Fibroblast of skin of right biceps (primary cell): ENCODE data around the gene REPS2.

Experiments
- DNase-seq: peaks from one replicate; pipeline ENCODE4 v3.0.0-alpha.2; 2013

REPS2 gene

DNA sequence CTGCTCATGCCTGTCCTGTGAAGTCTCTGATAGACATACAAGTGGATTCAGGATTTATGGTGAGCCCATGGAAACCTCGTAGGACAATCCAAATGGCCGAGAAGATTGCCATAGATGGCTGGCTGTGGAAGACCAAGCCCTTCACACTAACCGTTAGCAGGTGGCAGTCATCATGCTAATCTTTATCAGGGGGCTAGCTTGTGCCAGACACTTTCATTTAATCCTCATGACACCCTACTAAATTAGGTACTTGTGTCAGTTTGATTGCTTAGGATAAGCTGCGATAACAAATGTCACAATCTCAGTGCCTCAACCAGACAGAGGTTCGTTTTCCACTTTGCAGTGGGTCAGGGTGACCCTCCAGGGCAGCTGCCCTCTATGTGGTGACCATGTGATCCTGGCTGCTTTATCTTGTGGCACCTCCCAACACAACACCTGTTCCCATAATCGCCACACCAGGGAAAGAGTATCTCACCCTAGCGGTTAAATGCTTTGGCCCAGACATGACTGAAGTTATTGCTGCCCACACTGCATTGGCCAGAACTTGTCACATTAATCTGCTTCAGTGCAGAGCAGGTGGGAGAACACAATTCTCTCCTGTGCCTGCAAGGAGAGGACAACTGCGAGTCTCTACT, 60.8 kb downstream of the REPS2 start:
- DNase-seq, result peak; percentile 17

GRCh38 chrX:17009856-17010625, 63.6 kb downstream of the REPS2 start:
- no peak for DNase-seq

- no peak for DNase-seq
Observed at GRCh38 chrX:17012465-17012864, 66.0 kb downstream of the REPS2 start.

DNA sequence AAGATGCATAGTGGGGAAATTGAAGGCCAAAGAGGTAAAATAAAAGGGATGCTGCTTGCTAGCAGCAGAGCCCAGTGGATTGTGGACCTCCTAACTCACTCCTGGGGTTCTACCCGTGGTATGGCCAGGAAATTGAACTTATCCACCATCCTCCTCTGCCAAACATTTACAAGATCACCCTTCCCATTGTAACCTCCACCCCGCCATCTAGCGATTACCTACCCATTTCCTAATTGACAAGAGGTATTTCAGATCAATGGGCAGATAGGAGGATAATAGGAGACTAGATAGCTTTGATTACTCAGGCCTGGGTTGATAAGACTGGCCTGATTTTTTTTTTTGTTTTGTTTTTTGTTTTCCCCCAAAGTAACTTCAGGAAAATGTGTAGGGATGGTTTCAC, 67.8 kb downstream of the REPS2 start:
- DNase-seq, result no peak

DNA sequence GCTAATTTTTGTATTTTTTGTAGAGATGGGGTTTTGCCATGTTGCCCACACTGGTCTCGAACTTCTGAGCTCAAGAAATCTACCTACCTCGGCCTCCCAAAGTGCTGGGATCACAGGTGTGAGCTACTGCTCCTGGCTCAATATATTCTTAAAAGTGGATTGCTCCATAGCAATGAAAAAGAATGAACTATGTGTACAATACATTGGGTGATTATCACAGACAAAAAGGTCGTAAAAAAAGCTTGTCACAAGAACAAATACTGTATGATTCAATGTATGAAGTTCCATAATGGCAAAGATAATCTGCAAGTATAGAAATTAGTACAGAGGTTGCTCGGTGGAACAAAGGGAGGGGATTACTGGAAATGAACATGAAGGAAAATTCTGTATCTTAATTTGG, 70.7 kb downstream of the REPS2 start:
- no peak for DNase-seq

DNA sequence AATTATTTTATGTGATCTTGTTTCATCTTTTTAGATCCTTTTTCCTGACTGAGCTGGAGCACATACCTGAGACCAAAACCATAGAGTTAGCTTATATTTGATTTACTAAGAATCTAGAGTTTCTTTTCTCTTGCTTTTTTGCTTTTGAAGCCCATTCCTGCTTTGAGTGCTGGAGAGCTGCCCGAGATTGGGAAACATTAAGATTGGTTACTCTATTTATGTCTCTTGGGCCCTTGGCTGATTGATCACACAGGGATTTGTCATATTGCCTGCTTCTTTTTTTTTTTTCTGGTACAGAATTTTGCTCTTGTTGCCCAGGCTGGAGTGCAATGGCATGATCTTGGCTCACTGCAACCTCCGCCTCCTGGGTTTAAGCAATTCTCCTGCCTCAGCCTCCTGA, 73.9 kb downstream of the REPS2 start:
- DNase-seq, result no peak

DNA sequence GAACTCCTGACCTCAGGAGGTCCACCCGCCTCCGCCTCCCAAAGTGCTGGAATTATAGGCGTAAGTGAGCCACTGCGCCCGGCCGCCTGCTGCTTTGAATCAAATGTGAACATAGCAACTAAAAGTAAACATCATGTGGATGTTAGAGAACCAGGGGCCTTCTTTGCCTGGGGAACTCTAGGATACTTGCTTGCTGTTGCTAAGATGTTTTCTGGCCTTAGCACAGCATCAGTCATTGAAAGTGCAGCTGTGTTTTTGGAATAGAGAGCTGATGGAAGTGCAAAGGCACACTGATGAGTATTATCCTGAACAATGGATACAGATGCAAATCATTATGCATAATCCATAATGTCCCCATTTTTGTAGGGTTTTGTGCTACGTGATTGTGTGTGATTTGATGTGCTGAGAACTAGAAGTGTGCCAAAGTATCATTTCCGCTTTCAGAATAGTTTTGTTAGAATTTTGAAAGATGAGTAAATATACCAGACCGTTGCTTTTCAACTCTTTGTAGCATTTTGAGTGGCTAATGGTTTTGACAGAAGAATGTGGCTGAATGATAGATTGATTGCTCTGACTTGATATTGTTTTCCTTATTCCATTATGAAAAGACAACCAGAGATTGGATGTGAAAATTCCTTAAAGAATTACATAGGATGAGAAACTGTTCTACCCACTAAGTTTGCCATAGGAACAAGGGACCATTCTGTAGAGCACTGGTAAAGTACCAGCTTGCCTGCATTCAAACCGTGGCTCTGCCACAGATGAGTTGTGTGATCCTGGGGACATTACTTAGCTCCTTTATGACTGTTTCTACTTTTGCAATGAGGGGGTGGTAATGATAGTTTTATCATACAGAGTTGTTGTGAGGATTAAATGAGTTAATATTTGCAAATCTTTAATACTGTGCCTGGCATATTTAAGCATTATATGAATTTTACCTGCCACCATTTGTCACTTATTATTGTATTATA, 74.7 kb downstream of the REPS2 start:
- DNase-seq, result peak; percentile 6

GRCh38 chrX:17021851-17022604, 75.6 kb downstream of the REPS2 start:
- peak; percentile 79 for DNase-seq

GRCh38 chrX:17023661-17024060, 77.2 kb downstream of the REPS2 start:
- no peak for DNase-seq

DNA sequence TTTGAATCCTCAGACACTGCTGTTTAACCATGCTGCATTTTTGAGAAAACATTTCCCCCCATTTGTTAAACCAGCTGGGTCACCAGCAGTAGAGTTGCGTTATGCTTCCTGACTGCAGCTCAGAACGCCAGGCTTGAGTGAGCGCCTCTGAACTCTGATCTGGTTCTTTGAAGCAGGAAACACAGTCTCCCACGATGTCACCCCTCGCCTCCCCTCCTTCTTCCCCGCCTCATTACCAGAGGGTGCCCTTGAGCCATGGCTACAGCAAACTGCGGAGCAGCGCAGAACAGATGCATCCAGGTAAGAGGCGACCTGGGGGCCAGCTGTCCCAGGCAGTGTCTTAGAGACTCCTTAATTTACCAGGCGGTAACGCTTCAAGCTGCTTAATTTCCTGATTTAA, 78.4 kb downstream of the REPS2 start:
- no peak for DNase-seq

DNA sequence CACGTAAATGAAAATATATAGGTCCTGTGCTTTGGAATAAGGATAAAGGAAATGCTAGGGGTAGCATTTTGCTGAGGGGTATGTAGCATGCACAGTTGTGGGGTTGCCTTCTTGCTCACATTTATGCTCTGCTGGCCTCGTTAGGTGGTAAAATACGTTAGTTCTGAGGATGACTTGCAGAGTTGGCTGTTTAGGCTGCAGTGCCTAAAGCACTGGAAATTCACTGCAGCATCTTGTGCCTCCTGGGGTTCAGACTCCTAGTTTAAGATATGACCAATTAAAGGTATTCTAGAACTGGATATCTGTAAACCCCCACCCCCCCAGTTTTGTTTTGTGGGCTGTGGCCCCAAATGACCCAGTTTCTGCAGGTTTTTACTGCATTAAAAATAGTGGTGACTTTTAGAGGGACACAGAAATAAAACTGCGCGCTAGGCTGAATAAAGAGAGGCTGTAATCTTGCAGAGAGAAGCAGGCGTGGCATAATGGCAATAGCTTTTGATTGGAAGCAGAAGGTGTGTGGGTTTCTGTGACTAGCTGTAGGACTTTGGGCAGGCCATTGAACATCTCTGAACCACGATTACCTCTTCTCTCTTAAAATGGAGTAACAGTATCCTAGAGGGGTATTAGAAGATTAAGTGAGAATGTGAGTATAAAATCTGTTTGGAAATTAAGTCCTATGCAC, 79.3 kb downstream of the REPS2 start:
- DNase-seq, result no peak

GRCh38 chrX:17027931-17028330, 81.5 kb downstream of the REPS2 start:
- DNase-seq, result no peak

DNA sequence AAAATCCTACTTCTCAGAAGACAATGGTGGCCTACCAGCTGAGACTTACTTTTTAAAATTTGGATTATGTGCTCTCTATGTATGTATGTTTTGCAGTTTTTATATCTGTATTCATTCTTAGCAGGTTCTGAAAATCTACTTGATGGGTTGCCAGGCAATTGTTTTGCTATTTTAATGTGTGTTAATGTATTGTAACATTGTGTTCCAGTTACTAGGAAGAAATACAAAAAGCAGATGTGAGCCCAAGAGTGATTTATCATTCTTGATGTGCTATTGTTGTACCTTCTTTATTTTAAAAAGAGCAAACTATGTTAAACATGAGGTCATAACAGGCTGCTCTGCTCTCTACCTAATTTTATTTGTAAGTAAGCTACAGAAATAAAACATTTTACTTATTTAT, 81.9 kb downstream of the REPS2 start:
- DNase-seq, result no peak

- DNase-seq, result no peak
Observed at GRCh38 chrX:17030092-17030491, 83.6 kb downstream of the REPS2 start.

DNA sequence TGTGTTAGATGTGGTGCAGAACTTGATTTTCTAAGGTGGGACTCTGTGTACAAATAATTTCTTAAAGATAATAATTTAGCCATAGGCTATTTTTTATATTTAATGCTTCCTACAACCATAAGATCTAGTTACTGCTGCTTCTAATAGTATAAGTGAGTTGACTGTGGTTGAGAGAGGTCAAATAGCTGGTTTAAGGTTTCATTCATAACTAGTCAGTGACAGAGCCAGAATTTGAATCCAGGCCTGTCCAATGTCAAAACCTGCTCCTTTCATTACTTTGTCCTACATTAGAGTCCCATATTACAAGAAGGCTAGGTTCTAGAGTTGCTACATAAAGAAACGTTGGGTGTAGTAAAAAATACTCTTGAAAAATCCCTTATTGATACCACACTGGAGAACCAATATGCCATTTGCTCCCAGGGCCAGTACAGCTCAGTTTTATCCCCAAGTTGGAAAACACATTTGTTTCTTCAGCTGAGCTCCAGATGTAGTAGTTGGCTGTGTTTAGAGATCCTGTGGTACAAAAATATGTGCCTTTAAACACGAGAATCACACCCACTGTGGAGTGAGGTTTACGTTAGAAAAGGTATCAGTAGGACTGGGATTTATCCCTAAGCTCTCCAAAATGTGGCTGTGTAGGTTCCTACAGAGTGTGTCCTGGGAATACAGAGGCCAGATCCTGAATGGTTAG, 84.3 kb downstream of the REPS2 start:
- peak; percentile 7 for DNase-seq

DNA sequence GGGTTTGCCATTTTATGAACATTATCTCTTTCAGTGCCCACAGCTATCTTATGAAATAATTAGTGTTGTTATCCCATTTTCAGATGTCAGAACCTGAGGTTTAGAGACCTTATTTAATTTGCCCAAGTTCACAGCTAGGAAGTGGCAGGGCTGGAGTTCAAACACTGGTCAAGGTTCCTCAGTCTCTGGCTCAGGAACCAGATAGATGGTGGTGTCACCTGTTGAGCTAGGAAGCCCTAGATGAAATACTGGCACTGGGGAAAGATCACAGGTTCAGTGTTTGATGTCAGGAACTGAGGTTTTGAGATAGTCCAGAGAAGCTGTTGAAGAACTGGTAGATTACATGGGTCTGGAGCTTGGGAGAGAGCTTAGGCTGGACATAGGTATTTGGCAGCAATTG, 85.4 kb downstream of the REPS2 start:
- DNase-seq, result no peak

GRCh38 chrX:17032351-17032750, 85.9 kb downstream of the REPS2 start:
- peak; percentile 57 for DNase-seq

- no peak for DNase-seq
Observed at GRCh38 chrX:17033225-17033624, 86.8 kb downstream of the REPS2 start.

DNA sequence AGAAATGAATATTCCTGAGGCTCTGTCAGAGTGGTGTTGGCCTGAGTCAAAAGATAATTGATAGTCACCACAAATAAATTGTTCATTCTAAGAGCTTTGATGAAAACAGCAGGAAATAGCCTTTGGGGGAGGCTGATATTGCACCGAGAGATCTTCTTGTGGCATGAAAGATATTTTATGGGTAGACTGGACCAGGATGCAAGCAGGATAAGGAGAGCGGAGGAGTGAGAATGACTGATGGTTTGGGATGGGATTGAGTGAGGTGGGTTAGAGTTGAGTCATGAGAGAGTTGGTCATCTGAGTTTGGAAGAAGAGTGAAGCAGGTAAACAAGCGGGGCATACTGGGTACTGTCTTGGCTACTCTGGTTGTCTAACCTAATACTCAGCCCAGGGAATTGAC, 88.7 kb downstream of the REPS2 start:
- DNase-seq, result no peak

DNA sequence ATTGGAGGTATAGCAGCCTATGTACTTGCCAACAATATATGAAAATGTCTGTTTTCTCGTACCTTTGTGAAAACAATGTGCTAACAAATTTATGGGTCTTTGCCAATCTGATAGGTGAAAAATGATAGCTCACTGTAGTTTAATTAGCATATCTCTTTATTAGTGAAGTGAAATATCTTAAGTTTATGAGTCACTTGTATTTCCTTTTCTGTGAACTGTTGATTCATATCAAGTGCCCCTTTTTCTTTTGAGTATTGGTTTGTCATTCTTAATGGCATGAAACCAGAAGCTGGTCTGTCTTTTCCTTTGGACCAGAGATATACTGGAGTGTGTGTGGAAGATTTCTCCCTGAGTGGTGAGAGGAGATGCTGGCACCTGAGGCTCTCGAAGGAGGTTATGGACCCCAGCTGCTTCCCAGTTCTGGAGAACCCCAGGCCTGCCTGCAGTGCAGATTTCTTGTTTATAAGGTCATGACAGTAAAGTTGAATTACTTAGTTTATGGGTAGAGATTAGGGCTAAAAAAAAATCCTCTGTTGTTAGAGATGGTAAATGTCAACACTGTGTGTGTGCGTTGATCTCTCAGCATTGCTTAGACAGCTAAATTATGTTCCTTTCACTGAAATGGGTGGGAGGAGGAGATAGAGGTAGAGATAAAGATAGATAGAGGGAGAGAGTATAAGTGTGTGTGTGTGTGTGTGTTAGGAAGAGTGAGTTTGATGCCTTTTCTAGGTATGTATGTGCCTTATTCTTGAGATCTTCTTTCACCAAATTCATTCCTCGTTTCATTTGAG, 89.9 kb downstream of the REPS2 start:
- no peak for DNase-seq

- DNase-seq, result no peak
Observed at GRCh38 chrX:17038277-17038676, 91.8 kb downstream of the REPS2 start.
